Measurements from ENCODE around the gene SNX32. TPM values are rescaled to one million over a fixed set of nuclear protein-coding genes. Genes with fewer than 3 reads are reported as not detected.

SNX32 gene
- total RNA-seq, 1 experiment from 2014 or later, result not detected

GRCh38 chr11:65817835-65818680 is 15.7 kb upstream of the SNX32 start:
- Histone ChIP-seq H3K4me3 (ENCODE audit: low read depth in 2 of 2, low read length in 2 of 2) (peak overlapping the region; percentile 64 to 77), H3K9me3 (ENCODE audit: control insufficient read depth, insufficient read depth, low read depth, low read length) (no peaks in the 10 kb centered on the region), H3K4me1 (ENCODE audit: control insufficient read depth, insufficient read depth, low read length) (0 out of 2 replicates have a peak, but pooled peaks cover 3% of the 10 kb centered on the region), H3K27me3 (ENCODE audit: control insufficient read depth, insufficient read depth, low read length) (no peaks in the 10 kb centered on the region), H3K27ac (ENCODE audit: low read length) (peak overlapping the region; percentile 80), H3K36me3 (ENCODE audit: control insufficient read depth, insufficient read depth, low read length) (no peaks in the 10 kb centered on the region)
- peak; percentile 42 for DNase-seq (ENCODE audit: low read depth, low spot score)
- in situ Hi-C loops (cut with HindIII; ENCODE audit: low pct_unique_long_range_greater_than_20kb, low sequenced_read_pairs) (no loop called here), intact Hi-C loops (cut with micrococcal nuclease; ENCODE audit: unreplicated experiment) (loop anchor here (5.0 kb wide), 2 partner anchors 36 to 106 kb away; partner anchors contain the start of genes AP5B1 and KAT5)
- ChIA-PET CTCF (interaction anchor here (0.6 to 2.3 kb wide), 9 partner anchors 14 to 180 kb away, joined by 3 to 24 read pairs (median 4); partner anchors contain the start of genes AP5B1, KAT5, MUS81 and SIPA1), POLR2A (no interaction called here)
- peak; percentile 96 for ATAC-seq
- BruUV-seq (replicated peaks), result no TSS peak
- no peak for TF ChIP-seq REST (IDR thresholded peaks at IDR 0.05; ENCODE audit: insufficient read depth in 1 of 2, low read depth in 2 of 2, low read length in 1 of 2)
- peak; percentile 100 for TF ChIP-seq CTCF (IDR thresholded peaks at IDR 0.05)
- TF ChIP-seq SIN3A (IDR thresholded peaks at IDR 0.05; ENCODE audit: borderline replicate concordance, insufficient read depth, low read depth, low read length), result peak; percentile 90
- no peak for TF ChIP-seq POLR2AphosphoS5 (IDR thresholded peaks at IDR 0.05; ENCODE audit: low read depth, low read length)

- H3K36me3 ChIP-seq (ENCODE audit: control insufficient read depth, insufficient read depth, low read length), result no peaks in the 10 kb centered on the region
- no TSS peak for BruUV-seq (replicated peaks)
- ChIA-PET POLR2A (no interaction called here), CTCF (no interaction called here)
- H3K4me1 ChIP-seq (ENCODE audit: control insufficient read depth, insufficient read depth, low read length), result 0 out of 2 replicates have a peak, but pooled peaks cover 3% of the 10 kb centered on the region
- H3K9me3 ChIP-seq (ENCODE audit: control insufficient read depth, insufficient read depth, low read depth, low read length), result no peaks in the 10 kb centered on the region
- in situ Hi-C loops (cut with HindIII; ENCODE audit: low pct_unique_long_range_greater_than_20kb, low sequenced_read_pairs), result no loop called here
- H3K27me3 ChIP-seq (ENCODE audit: control insufficient read depth, insufficient read depth, low read length), result no peaks in the 10 kb centered on the region
- DNase-seq (ENCODE audit: low read depth, low spot score) (no peak), ATAC-seq (no peak)
- no peak overlapping the region for H3K4me3 ChIP-seq (ENCODE audit: low read depth in 2 of 2, low read length in 2 of 2)
- TF ChIP-seq SIN3A (IDR thresholded peaks at IDR 0.05; ENCODE audit: borderline replicate concordance, insufficient read depth, low read depth, low read length), result no peak
- no peak for TF ChIP-seq POLR2AphosphoS5 (IDR thresholded peaks at IDR 0.05; ENCODE audit: low read depth, low read length)
- no peak for TF ChIP-seq CTCF (IDR thresholded peaks at IDR 0.05)
- no peak for TF ChIP-seq TCF7L2 (IDR thresholded peaks at IDR 0.05; ENCODE audit: low read depth, low read length)
- TF ChIP-seq REST (IDR thresholded peaks at IDR 0.05; ENCODE audit: insufficient read depth in 1 of 2, low read depth in 2 of 2, low read length in 1 of 2), result no peak
- H3K27ac ChIP-seq (ENCODE audit: low read length), result no peak overlapping the region
- intact Hi-C loops (cut with micrococcal nuclease; ENCODE audit: unreplicated experiment), result no loop called here
Measured at GRCh38 chr11:65821107-65821506, 12.7 kb upstream of the SNX32 start.

Measured in Panc1 (cell line).